HUES64 (cell line): ENCODE measurements around the gene KTI12.
A peak's percentile ranks its signal among the peaks of the same experiment; 100 is the strongest.
"Not testable (repeated sequence)": the region's sequence is repeated elsewhere in the genome, so short reads cannot be mapped to it uniquely, and the experiment has no call there.

Experiments used
- H3K27ac ChIP-seq: 2 replicates; pipeline ENCODE4 v1.7.0; 2013; ENCODE audit warnings: low read depth, low read length, inconsistent platforms
- H3K27me3 ChIP-seq: 2 replicates; pipeline ENCODE4 v1.6.1; 2013; ENCODE audit warnings: mild to moderate bottlenecking, low read length; ENCODE audit not compliant: insufficient read depth
- H3K36me3 ChIP-seq: 2 replicates; pipeline ENCODE4 v1.6.1; 2013; ENCODE audit warnings: mild to moderate bottlenecking, low read length; ENCODE audit not compliant: insufficient read depth
- H3K4me1 ChIP-seq: 2 replicates; pipeline ENCODE4 v1.6.1; 2013; ENCODE audit warnings: mild to moderate bottlenecking, low read length, moderate library complexity; ENCODE audit not compliant: insufficient read depth
- H3K4me3 ChIP-seq: 2 replicates; pipeline ENCODE4 v1.5.1; 2013; ENCODE audit warnings: mild to moderate bottlenecking, low read length, moderate library complexity
- H3K9ac ChIP-seq: 2 replicates; pipeline ENCODE4 v1.6.1; 2013; ENCODE audit warnings: mild to moderate bottlenecking, low read depth, low read length
- H3K9me3 ChIP-seq: 2 replicates; pipeline ENCODE4 v1.6.1; 2013; ENCODE audit warnings: low read depth, low read length; ENCODE audit not compliant: insufficient read depth
- WGBS: fragments of 150-250, 120-280 bp; methylation state at CpG from one replicate; pipeline ENCODE4 v1.1.7; 2013; ENCODE audit warnings: missing lambda C conversion rate; 5-methylcytosine and 5-hydroxymethylcytosine counted together

The KTI12 gene

GRCh38 chr1:52037402-52037814 lies 3.8 kb upstream of the KTI12 start:
- Histone ChIP-seq H3K36me3 (peaks cover 54% of the 10 kb centered on the region), H3K9me3 (no peaks in the 10 kb centered on the region), H3K4me3 (no peak overlapping the region), H3K27ac (no peak overlapping the region), H3K4me1 (peaks cover 2% of the 10 kb centered on the region; the same call in 1 of the 2 replicates), H3K9ac (no peak overlapping the region), H3K27me3 (no peaks in the 10 kb centered on the region)
- 96% methylated on average over 5 of the region's 5 CpGs for WGBS

- 100% methylated on average over 1 of the region's 2 CpGs for WGBS
- Histone ChIP-seq H3K36me3 (peaks cover 34% of the 10 kb centered on the region), H3K27ac (no peak overlapping the region)
Observed at GRCh38 chr1:52034050-52034384, 407 bp upstream of the KTI12 start.

DNA sequence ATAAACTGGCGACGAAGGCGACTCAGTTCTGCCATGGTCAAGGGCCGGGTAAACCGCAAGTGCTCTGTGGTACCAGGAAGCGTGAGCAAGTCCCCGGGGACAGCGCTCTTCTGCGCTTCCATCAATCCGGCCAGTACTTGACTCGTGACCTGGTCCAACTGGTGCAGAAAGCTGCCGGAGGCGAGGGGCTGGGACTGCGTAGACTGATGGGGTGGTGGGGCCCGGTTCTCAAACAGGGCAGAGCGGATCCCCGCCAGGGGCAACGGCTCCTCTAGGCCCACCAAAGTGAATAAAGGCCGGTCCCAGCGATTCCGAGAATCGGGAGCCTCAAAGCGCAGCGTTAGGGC lies 852 bp downstream of the KTI12 start:
- 10% methylated on average over 24 of the region's 24 CpGs for WGBS
- H3K27me3 ChIP-seq, result no peaks in the 10 kb centered on the region

More at GRCh38 chr1:52034050-52034384, 407 bp upstream of the KTI12 start:
- Histone ChIP-seq H3K4me3 (peak overlapping the region; percentile 84), H3K27me3 (no peaks in the 10 kb centered on the region), H3K9me3 (no peaks in the 10 kb centered on the region), H3K4me1 (peaks cover 11% of the 10 kb centered on the region; the same call in 1 of the 2 replicates), H3K9ac (no peak overlapping the region)

DNA sequence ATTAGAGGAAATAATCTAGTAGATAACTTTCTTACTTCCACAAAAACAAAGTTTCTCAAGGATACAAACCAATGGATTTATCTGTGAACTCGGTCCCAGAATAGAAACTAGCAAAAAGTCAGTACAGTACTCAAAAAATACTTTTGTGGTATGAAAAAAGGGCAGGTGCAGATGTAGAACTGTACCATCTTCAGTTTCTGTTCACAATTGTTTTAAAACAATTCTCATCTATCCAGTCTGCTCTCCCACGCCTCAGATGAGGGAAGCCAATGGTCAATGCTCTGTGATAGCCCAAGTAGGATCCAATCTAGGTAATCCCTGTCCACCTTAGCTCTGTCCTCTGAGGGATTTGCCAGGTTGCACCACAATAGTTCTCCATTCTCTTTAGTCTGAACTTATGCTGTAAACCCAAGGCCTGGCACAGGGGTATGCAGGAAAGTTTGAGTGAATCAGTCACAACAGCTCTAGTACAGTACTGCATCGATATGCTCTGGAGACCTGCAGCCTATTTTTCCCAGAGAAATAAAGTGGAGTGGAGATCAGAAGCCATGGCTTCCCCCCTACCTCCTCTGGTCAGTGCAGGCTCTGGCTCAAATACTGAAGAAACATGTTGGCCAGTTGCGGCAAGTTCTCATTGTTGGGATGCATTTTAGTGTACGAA lies 1.4 kb downstream of the KTI12 start:
- WGBS, result 61% methylated on average over 5 of the region's 5 CpGs
- H3K27me3 ChIP-seq, result no peaks in the 10 kb centered on the region
- peak overlapping the region; percentile 84 for H3K4me3 ChIP-seq
- H3K36me3 ChIP-seq, result peaks cover 30% of the 10 kb centered on the region
- H3K9me3 ChIP-seq, result no peaks in the 10 kb centered on the region
- peaks cover 11% of the 10 kb centered on the region; the same call in 1 of the 2 replicates for H3K4me1 ChIP-seq
- no peak overlapping the region for H3K27ac ChIP-seq
- peak overlapping the region; percentile 85 for H3K9ac ChIP-seq

More for the DNA sequence above, 852 bp downstream of the KTI12 start:
- H3K4me3 ChIP-seq, result peak overlapping the region; percentile 84
- H3K9ac ChIP-seq, result peak overlapping the region; percentile 85
- H3K27ac ChIP-seq, result peak overlapping the region; percentile 63
- H3K9me3 ChIP-seq, result no peaks in the 10 kb centered on the region
- H3K36me3 ChIP-seq, result peaks cover 30% of the 10 kb centered on the region
- peaks cover 11% of the 10 kb centered on the region; the same call in 1 of the 2 replicates for H3K4me1 ChIP-seq

DNA sequence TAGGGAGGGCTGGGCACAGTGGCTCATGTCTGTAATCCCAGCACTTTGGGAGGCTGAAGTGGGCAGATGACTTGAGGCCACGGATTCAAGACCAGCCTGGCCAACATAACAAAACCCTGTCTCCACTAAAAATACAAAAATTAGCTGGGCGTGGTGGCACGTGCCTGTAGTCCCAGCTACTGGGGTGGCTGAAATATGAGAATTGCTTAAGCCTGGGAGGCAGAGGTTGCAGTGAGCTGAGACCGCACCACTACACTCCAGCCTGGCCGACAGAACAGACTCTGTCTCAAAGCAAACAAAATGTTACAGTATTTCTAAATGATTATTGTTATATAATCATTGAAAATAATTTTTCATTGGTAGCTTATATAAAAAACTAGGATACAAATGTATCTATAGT lies 4.8 kb downstream of the KTI12 start:
- H3K4me3 ChIP-seq, H3K27ac ChIP-seq, H3K9ac ChIP-seq, H3K9me3 ChIP-seq, H3K27me3 ChIP-seq: not testable (repeated sequence)
- WGBS, result 95% methylated on average over 4 of the region's 5 CpGs
- Histone ChIP-seq H3K36me3 (peaks cover 46% of the 10 kb centered on the region), H3K4me1 (peaks cover 11% of the 10 kb centered on the region; the same call in 1 of the 2 replicates)

- no peak overlapping the region for H3K27ac ChIP-seq
- WGBS, result 90% methylated on average over 1 of the region's 1 CpG
- no peak overlapping the region for H3K4me3 ChIP-seq
- no peak overlapping the region for H3K9ac ChIP-seq
- peaks cover 11% of the 10 kb centered on the region; the same call in 1 of the 2 replicates for H3K4me1 ChIP-seq
- no peaks in the 10 kb centered on the region for H3K9me3 ChIP-seq
- no peaks in the 10 kb centered on the region for H3K27me3 ChIP-seq
- peaks cover 51% of the 10 kb centered on the region for H3K36me3 ChIP-seq
Observed at GRCh38 chr1:52028328-52028727, 5.3 kb downstream of the KTI12 start.

GRCh38 chr1:52026278-52026677 lies 7.3 kb downstream of the KTI12 start:
- 99% methylated on average over 2 of the region's 2 CpGs for WGBS
- H3K27ac ChIP-seq, result no peak overlapping the region
- no peak overlapping the region for H3K9ac ChIP-seq
- no peaks in the 10 kb centered on the region for H3K4me1 ChIP-seq
- no peak overlapping the region for H3K4me3 ChIP-seq
- H3K36me3 ChIP-seq, result peaks cover 64% of the 10 kb centered on the region
- no peaks in the 10 kb centered on the region for H3K9me3 ChIP-seq
- H3K27me3 ChIP-seq, result no peaks in the 10 kb centered on the region

DNA sequence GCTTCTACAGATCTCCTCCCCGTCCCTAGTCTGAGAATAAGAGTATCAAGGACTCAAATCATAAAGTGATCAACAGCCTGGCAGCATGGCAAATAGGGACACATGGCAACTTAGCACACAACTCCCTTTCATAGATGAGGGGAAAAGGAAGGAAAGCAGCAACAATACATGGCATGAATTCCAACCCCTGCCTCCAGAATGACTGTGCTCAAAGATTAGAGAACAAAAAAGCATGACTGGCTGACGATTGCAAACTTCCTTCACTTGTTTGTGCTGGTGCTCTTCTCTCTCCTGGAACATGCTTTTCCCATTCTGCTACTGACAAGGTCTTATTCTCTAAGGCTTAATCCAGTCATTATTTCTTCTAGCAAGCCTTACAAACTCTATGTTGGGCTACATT lies 11.5 kb downstream of the KTI12 start:
- WGBS, result 94% methylated on average over 2 of the region's 2 CpGs
- H3K4me3 ChIP-seq, result no peak overlapping the region
- no peaks in the 10 kb centered on the region for H3K9me3 ChIP-seq
- no peaks in the 10 kb centered on the region for H3K27me3 ChIP-seq
- no peak overlapping the region for H3K9ac ChIP-seq
- H3K27ac ChIP-seq, result no peak overlapping the region
- no peaks in the 10 kb centered on the region for H3K4me1 ChIP-seq
- H3K36me3 ChIP-seq, result peaks cover 68% of the 10 kb centered on the region

DNA sequence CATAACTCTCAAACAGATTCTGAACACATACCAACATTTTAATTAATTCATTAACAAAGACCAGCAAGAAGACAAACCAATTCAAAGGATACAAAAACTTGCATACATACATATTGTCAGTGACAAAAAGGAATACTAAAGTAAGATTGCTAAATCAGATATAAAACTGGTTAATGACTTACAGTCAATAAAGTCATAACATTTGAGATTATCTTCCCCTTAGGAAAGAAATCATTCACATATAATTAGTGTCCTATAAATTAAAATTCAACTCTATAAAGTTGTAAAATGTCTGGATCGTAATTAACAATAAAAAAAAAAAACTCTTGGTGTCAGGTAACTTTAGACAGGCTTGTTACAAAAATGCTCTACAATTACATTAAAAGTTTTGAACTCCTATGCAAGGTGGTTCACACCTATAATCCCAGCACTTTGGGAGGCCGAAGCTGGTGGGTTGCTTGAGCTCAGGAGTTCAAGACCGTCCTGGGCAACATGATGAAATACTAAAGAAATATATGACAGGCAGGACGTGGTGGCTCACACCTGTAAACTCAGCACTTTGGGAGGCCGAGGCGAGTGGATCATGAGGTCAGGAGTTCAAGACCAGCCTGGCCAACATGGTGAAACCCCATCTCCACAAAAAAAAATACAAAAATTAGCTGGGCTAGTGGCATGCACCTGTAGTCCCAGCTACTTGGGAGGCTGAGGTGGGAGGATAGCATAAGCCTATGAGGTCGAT lies 25.4 kb downstream of the KTI12 start:
- Histone ChIP-seq H3K27ac (peak overlapping the region; percentile 84), H3K27me3 (no peaks in the 10 kb centered on the region), H3K4me1 (peaks cover 35% of the 10 kb centered on the region), H3K9me3 (no peaks in the 10 kb centered on the region), H3K36me3 (no peaks in the 10 kb centered on the region), H3K4me3 (no peak overlapping the region), H3K9ac (no peak overlapping the region; the same call in 1 of the 2 replicates)
- WGBS, result 94% methylated on average over 6 of the region's 7 CpGs

- Histone ChIP-seq H3K9ac (peak overlapping the region; percentile 1; the same call in 1 of the 2 replicates), H3K36me3 (no peaks in the 10 kb centered on the region), H3K9me3 (no peaks in the 10 kb centered on the region), H3K4me1 (peaks cover 35% of the 10 kb centered on the region), H3K4me3 (no peak overlapping the region), H3K27me3 (no peaks in the 10 kb centered on the region), H3K27ac (peak overlapping the region; percentile 84)
- WGBS, result 82% methylated on average over 5 of the region's 5 CpGs
Observed at GRCh38 chr1:52007215-52008002, 26.2 kb downstream of the KTI12 start.

DNA sequence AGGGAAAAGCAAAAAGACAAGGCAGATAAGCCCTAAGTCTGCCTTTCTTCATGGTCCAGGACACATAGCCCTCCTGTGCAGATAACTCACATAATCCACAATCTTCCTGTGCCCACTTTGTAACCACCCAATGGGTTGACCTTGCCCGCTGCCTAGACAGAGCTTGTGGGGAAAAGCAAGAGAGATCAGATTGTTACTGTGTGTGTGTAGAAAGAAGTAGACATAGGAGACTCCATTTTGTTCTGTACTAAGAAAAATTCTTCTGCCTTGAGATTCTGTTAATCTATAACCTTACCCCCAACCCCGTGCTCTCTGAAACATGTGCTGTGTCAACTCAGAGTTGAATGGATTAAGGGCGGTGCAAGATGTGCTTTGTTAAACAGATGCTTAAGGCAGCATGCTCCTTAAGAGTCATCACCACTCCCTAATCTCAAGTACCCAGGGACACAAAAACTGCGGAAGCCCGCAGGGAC lies 27.5 kb downstream of the KTI12 start:
- peak overlapping the region; percentile 59 for H3K9ac ChIP-seq
- not testable (repeated sequence) for H3K27me3 ChIP-seq, H3K36me3 ChIP-seq, H3K4me3 ChIP-seq, H3K9me3 ChIP-seq
- H3K27ac ChIP-seq, result peak overlapping the region; percentile 93
- peaks cover 26% of the 10 kb centered on the region for H3K4me1 ChIP-seq
- 30% methylated on average over 3 of the region's 5 CpGs for WGBS
